ENCODE results near the gene TTC39A. TPM values are rescaled to one million over a fixed set of nuclear protein-coding genes. Genes with fewer than 3 reads are reported as not detected.

The TTC39A gene
- total RNA-seq, 1 experiment from 2014 or later: 0.35 TPM

Other genes with a start within 250 kb of the TTC39A start
- gene C1orf185, start 228.3 kb downstream of the TTC39A start, total RNA-seq (2022): not detected in 2 replicates
- 73.1 and 86.0 TPM in 2 replicates for gene RNF11, start 94.3 kb downstream of the TTC39A start, total RNA-seq (2022)
- gene EPS15, start 188.7 kb upstream of the TTC39A start, total RNA-seq (2022): 48.2 and 48.7 TPM in 2 replicates